Measurements from ENCODE around the gene MCAT.

GRCh38 chr22:43167001-43167589, 23.9 kb upstream of the MCAT start:
- no peak for TF ChIP-seq CTCF (IDR thresholded peaks at IDR 0.05)
- TF ChIP-seq POLR2A (IDR thresholded peaks at IDR 0.05), result no peak
- no peak for TF ChIP-seq POLR2AphosphoS5 (IDR thresholded peaks at IDR 0.05; ENCODE audit: insufficient read depth in 1 of 2, low read depth in 1 of 2)

Measured in vagina (tissue), 2 donors.